PC-9 (cell line): ENCODE results near the gene TVP23B.
"Not testable (repeated sequence)": the region's sequence is repeated elsewhere in the genome, so short reads cannot be mapped to it uniquely, and the experiment has no call there.

ENCODE experiments used
- CTCF ChIP-seq: fragments of 200-600 bp; sonication (generic); conservative IDR thresholded peaks from 2 replicates; pipeline ENCODE4 v1.6.1; 2017; ENCODE audit warnings: mixed run types, antibody characterized with exemption, mild to moderate bottlenecking, moderate library complexity
- EZH2 ChIP-seq: fragments of 200-600 bp; sonication (generic); IDR thresholded peaks from 2 replicates; pipeline ENCODE4 v1.8.0; 2017; ENCODE audit warnings: antibody characterized with exemption, low read depth

- TF ChIP-seq CTCF, EZH2: not testable (repeated sequence)
Measured at GRCh38 chr17:18750242-18750641, 30.7 kb upstream of the TVP23B start.
